ENCODE results near the gene TBRG1. TPM values are rescaled to one million over a fixed set of nuclear protein-coding genes. Genes with fewer than 3 reads are reported as not detected.
A peak's percentile ranks its signal among the peaks of the same experiment; 100 is the strongest.

The TBRG1 gene
- polyA plus RNA-seq, 10 donors, result 18.1 to 33.1 (median 22.7) TPM

- DNase-seq, result no peak
Measured at GRCh38 chr11:124657904-124658303, 35.2 kb downstream of the TBRG1 start.

DNA sequence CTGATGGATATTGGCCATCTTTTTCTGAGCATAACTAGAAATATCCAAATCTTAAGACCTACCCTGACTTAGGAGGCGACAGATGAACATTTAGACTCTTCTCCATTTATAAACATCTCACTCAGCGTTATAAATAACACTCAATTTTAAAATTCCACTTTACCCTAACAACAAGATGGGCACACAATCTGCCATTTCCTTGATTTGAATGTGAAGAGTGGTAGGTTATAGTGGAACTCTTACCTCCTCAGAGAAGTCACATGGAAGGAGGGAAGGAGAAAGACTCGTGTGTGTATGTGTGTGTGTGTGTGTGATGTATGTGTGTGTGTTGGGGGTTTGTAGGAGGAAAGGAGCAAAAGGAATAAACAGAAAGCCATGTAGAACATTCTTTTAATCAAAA is 35.8 kb downstream of the TBRG1 start:
- DNase-seq, result no peak

- no peak for DNase-seq
Measured at GRCh38 chr11:124658986-124659385, 36.3 kb downstream of the TBRG1 start.

- no peak for DNase-seq
Measured at GRCh38 chr11:124661553-124661952, 38.9 kb downstream of the TBRG1 start.

DNA sequence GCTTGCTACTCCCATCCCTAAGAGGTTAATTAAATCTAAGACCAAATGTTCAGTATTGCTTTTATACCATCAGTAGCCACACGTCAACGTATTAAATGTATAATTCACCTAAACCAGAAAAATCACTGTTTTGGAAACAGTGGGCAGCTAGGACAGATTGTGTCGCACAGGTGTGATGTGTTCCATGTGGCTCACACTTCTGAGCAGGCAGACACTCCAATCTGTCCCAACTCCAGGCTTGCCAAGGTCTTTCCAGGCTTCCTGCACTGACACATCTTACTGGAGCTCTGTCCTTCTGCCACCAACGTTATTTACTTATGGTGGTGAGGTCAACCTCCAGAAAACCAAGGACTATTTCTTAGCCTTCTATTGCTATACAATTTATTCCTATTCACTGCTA is 39.4 kb downstream of the TBRG1 start:
- DNase-seq, result no peak

- no peak for DNase-seq
Measured at GRCh38 chr11:124663861-124664260, 41.2 kb downstream of the TBRG1 start.

DNA sequence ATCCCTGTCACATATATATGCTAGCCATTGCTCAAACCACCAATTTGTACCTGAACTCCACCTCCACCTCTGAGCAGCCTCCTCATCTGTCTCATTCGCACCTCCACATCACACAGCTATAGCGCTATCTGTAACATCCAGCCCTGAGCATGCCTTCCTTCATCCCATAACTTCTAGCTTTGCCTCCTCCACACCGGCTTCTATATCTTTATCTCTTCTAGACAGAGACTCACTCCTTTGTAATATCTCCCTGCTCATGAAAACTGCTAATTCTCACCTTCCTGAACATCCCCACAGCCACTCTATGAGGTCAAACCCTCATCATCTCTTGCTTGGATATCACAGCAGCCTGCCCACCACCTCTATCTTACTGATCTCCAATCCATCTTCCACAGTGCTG is 44.9 kb downstream of the TBRG1 start:
- no peak for DNase-seq

DNA sequence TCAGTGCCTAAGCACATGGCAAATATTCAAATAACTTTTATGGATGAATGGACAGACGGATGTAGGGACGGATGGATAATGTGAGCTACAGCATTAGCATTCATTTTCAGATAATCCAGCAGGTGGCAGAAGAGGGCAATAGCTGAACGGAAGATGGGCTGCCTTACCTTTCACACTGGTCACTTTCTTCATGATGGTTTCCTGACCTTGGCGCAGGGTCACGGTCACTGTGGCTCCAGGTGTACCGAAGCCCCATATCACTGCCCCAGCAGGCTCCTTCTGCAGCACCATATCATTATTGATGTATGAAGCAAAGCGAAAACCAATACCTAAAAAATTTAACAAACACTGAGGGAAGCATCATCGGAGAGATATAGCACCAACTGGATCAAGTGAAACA is 46.5 kb downstream of the TBRG1 start:
- peak; percentile 18 to 68 (median 53) for DNase-seq

GRCh38 chr11:124670732-124671131 is 48.1 kb downstream of the TBRG1 start:
- no peak for DNase-seq

GRCh38 chr11:124672536-124673215 is 50.0 kb downstream of the TBRG1 start:
- no peak for DNase-seq

- DNase-seq, result peak; percentile 94 to 97 (median 95)
Measured at GRCh38 chr11:124673333-124674167, 50.9 kb downstream of the TBRG1 start, which contains the start of the genes SIAE and SPA17. Gene SIAE, minus strand, starts transcription at chr11:124673739. Its CDS starts 31 bp downstream, at chr11:124673708. Gene SPA17, plus strand, starts transcription at chr11:124673904. Its CDS starts 1,361 bp downstream, at chr11:124675265.

GRCh38 chr11:124674168-124674517 is 51.5 kb downstream of the TBRG1 start:
- DNase-seq, result no peak

DNA sequence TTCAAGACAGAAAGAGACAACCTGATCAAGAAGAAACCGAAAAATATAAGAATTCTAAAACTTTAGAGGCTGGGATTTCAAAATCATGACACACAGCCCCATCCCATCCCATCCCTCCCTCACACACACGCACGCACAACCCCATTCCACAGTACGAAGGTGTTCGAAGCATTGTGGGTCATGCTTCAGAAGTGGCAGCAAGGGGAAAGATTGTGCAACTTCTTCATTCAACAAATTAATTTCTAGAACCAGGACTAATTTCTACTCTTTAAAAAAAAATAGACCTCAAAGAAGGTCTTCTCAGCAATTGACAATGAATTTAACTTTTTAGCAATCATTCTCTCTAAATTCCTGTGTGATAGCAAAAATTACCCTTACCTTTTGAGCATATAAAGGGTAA is 51.9 kb downstream of the TBRG1 start:
- DNase-seq, result no peak

GRCh38 chr11:124676386-124676785 is 53.7 kb downstream of the TBRG1 start:
- no peak for DNase-seq

DNA sequence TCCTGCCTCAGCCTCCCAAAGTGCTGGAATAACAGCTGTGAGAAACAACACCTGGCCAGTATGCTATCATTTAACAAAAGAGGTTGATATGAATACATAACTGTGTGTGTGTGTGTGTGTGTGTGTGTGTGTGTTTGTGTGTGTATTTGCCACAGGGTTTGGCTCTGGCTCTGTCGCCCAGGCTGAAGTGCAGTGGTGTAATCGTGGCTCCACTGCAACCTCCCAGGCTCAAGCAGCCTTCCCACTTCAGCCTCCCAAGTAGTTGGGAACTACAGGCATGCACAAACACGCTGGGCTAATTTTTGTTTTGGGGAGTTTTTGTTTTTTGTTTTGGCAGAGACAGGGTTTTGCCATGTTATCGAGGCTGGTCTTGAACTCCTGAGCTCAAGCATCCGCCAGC is 55.8 kb downstream of the TBRG1 start:
- DNase-seq, result no peak

- DNase-seq, result no peak
Measured at GRCh38 chr11:124681421-124681820, 58.8 kb downstream of the TBRG1 start.

DNA sequence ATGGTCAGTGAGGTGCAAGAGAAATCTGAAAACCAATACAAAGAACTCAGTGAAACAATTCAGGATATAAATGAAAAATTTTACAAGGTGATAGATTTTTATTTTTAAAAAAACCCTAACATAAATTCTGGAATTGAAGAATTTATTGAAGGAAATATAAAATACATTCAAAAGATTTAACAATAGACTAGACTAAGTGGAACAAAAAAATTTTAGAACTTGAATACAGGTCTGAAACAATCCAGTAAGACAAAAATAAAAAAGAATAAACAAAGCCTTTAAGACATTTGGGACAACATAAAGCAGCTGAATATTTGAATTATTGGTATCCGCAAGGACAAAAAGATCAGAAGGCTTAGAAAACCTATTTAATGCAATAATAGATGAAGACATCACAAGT is 59.8 kb downstream of the TBRG1 start:
- DNase-seq, result no peak

Other genes with a start within 250 kb of the TBRG1 start
- not detected for gene OR8B2, start 238.4 kb upstream of the TBRG1 start, polyA plus RNA-seq (ENCODE audit: insufficient read length in 10 of 10)
- gene OR8B3, start 223.8 kb upstream of the TBRG1 start, polyA plus RNA-seq (ENCODE audit: insufficient read length in 10 of 10), result not detected
- gene OR8B4, start 198.0 kb upstream of the TBRG1 start, polyA plus RNA-seq (ENCODE audit: insufficient read length in 10 of 10), result not detected
- not detected for gene OR8B8, start 177.2 kb upstream of the TBRG1 start, polyA plus RNA-seq (ENCODE audit: insufficient read length in 10 of 10)
- gene OR8B12, start 79.2 kb upstream of the TBRG1 start, polyA plus RNA-seq (ENCODE audit: insufficient read length in 10 of 10), result not detected
- under 1 TPM in 9 of 10 donors, not detected in 1; 0.11 to 0.99 (median 0.27) TPM for gene OR8A1, start 52.9 kb upstream of the TBRG1 start, polyA plus RNA-seq (ENCODE audit: insufficient read length in 10 of 10)
- under 1 TPM in 3 of 10 donors, not detected in 7; 0.12 to 0.24 (median 0.14) TPM for gene PANX3, start 11.4 kb upstream of the TBRG1 start, polyA plus RNA-seq (ENCODE audit: insufficient read length in 10 of 10)
- 1 to 10 TPM; 4.1 to 8.9 (median 7.2) TPM for gene SIAE, start 50.9 kb downstream of the TBRG1 start, polyA plus RNA-seq (ENCODE audit: insufficient read length in 10 of 10)
- 1 to 10 TPM; 2.7 to 5.5 (median 3.9) TPM for gene SPA17, start 51.0 kb downstream of the TBRG1 start, polyA plus RNA-seq (ENCODE audit: insufficient read length in 10 of 10)
- 1 to 10 TPM; 3.5 to 7.8 (median 5.7) TPM for gene NRGN, start 117.1 kb downstream of the TBRG1 start, polyA plus RNA-seq (ENCODE audit: insufficient read length in 10 of 10)
- gene VSIG2, start 129.4 kb downstream of the TBRG1 start, polyA plus RNA-seq (ENCODE audit: insufficient read length in 10 of 10), result 1 to 10 TPM in 7 of 10 donors, under 1 TPM in 3; 0.67 to 2.3 (median 1.2) TPM
- 10 to 100 TPM; 43.1 to 71.2 (median 51.7) TPM for gene ESAM, start 139.4 kb downstream of the TBRG1 start, polyA plus RNA-seq (ENCODE audit: insufficient read length in 10 of 10)
- gene MSANTD2, start 177.5 kb downstream of the TBRG1 start, polyA plus RNA-seq (ENCODE audit: insufficient read length in 10 of 10), result 10 to 100 TPM in 9 of 10 donors, 1 to 10 TPM in 1; 9.4 to 22.7 (median 13.8) TPM
- gene ROBO3, start 242.6 kb downstream of the TBRG1 start, polyA plus RNA-seq (ENCODE audit: insufficient read length in 10 of 10), result 10 to 100 TPM; 15.2 to 40.9 (median 24.7) TPM